Measurements from ENCODE around the gene SNX18.

DNA sequence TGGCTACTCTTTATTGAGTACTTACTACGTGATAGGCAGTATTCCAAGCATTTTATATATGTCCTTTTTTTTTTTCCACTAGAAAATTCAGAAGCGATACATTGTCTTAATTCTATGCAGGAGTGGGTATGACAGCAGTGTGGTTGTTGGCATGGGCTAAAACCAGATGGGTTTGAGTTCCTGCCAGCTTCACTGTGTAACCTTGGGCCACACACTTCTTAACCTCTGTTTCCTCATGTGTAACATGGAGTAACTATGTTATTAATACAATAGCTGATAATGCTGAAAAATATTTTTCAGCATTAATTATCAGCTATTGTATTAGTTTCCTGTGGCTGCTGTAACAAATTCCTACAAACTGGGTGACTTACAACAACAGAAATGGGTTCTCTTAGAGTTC is 12.0 kb downstream of the SNX18 start:
- TF ChIP-seq POLR2A (IDR thresholded peaks at IDR 0.05) = no peak
- TF ChIP-seq, protein P1, sequence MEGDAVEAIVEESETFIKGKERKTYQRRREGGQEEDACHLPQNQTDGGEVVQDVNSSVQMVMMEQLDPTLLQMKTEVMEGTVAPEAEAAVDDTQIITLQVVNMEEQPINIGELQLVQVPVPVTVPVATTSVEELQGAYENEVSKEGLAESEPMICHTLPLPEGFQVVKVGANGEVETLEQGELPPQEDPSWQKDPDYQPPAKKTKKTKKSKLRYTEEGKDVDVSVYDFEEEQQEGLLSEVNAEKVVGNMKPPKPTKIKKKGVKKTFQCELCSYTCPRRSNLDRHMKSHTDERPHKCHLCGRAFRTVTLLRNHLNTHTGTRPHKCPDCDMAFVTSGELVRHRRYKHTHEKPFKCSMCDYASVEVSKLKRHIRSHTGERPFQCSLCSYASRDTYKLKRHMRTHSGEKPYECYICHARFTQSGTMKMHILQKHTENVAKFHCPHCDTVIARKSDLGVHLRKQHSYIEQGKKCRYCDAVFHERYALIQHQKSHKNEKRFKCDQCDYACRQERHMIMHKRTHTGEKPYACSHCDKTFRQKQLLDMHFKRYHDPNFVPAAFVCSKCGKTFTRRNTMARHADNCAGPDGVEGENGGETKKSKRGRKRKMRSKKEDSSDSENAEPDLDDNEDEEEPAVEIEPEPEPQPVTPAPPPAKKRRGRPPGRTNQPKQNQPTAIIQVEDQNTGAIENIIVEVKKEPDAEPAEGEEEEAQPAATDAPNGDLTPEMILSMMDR (IDR thresholded peaks at IDR 0.05) = no peak
